HepG2 (cell line): ENCODE measurements around the gene GOLGA6L9.
"Not testable (repeated sequence)": the region's sequence is repeated elsewhere in the genome, so short reads cannot be mapped to it uniquely, and the experiment has no call there.

ENCODE experiments used
- CEBPB ChIP-seq: IDR thresholded peaks from 2 replicates; pipeline ENCODE4 v1.6.1; 2011; ENCODE audit warnings: low read depth, low read length, improper control_type of control experiment, borderline replicate concordance
- MYC ChIP-seq: sonication (generic); formaldehyde crosslinking; IDR thresholded peaks from 2 replicates; pipeline ENCODE4 v1.9.0; 2021; ENCODE audit warnings: missing genetic modification reagents, borderline replicate concordance
- PBX2 ChIP-seq: IDR thresholded peaks from 2 replicates; pipeline ENCODE4 v1.6.1; 2016; ENCODE audit warnings: control low read depth
- PHF8 ChIP-seq: sonication (generic); formaldehyde crosslinking; IDR thresholded peaks from 2 replicates; pipeline ENCODE4 v1.5.0; 2020; ENCODE audit warnings: missing genetic modification reagents
- ZNF232 ChIP-seq: sonication (generic); formaldehyde crosslinking; IDR thresholded peaks from 2 replicates; pipeline ENCODE4 v1.4.0; 2020; ENCODE audit warnings: missing genetic modification reagents, borderline replicate concordance
- TF ChIP-seq, protein P1 (sequence below): sonication (generic); formaldehyde crosslinking; IDR thresholded peaks from 2 replicates; pipeline ENCODE4 v1.4.0; 2020; ENCODE audit warnings: missing genetic modification reagents
- TF ChIP-seq, protein P2 (sequence below): sonication (generic); formaldehyde crosslinking; IDR thresholded peaks from 2 replicates; pipeline ENCODE4 v1.5.0; 2020; ENCODE audit warnings: mild to moderate bottlenecking, missing genetic modification reagents, moderate library complexity
- TF ChIP-seq, protein P3 (sequence below): sonication (generic); formaldehyde crosslinking; IDR thresholded peaks from 2 replicates; pipeline ENCODE4 v1.4.0; 2020; ENCODE audit warnings: missing genetic modification reagents

DNA sequence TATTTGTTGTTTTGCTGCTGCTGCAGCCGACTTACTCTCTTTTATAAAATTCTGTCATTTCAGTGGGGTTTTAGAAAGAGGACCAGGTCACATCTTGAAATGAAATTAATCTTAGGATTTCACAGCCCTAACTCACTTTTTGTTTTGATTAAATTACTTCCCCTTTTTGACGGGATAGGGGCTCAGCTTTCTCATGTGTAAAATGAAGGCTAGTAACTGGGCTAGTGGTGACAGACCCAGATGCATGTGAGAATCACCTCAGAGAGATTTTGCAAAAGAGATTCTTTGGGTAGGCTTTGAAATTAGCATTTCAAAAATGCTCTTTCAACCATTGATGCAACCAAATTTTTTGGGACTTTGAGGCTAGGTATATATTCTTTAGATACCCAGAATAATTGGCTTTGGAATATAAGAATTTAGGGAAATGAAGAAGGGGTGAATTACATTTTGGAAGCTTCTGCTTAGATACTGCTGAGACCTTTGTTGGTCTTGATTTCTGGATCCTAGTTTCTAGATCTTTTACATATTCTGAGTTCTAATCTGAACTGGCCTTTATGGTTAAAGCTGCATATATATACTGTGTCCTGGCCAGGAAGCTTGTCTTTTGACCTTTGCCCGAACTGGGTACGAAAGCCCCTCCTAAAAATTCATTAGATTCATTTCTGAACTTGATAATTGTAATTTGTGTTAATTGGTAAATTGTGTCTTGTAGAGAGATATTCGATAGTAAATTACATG is 30.1 kb upstream of the GOLGA6L9 start:
- TF ChIP-seq PHF8 (CRISPR knock-in tag); PBX2; ZNF232 (CRISPR knock-in tag); MYC (CRISPR knock-in tag); CEBPB: not testable (repeated sequence)
- TF ChIP-seq, protein P1, sequence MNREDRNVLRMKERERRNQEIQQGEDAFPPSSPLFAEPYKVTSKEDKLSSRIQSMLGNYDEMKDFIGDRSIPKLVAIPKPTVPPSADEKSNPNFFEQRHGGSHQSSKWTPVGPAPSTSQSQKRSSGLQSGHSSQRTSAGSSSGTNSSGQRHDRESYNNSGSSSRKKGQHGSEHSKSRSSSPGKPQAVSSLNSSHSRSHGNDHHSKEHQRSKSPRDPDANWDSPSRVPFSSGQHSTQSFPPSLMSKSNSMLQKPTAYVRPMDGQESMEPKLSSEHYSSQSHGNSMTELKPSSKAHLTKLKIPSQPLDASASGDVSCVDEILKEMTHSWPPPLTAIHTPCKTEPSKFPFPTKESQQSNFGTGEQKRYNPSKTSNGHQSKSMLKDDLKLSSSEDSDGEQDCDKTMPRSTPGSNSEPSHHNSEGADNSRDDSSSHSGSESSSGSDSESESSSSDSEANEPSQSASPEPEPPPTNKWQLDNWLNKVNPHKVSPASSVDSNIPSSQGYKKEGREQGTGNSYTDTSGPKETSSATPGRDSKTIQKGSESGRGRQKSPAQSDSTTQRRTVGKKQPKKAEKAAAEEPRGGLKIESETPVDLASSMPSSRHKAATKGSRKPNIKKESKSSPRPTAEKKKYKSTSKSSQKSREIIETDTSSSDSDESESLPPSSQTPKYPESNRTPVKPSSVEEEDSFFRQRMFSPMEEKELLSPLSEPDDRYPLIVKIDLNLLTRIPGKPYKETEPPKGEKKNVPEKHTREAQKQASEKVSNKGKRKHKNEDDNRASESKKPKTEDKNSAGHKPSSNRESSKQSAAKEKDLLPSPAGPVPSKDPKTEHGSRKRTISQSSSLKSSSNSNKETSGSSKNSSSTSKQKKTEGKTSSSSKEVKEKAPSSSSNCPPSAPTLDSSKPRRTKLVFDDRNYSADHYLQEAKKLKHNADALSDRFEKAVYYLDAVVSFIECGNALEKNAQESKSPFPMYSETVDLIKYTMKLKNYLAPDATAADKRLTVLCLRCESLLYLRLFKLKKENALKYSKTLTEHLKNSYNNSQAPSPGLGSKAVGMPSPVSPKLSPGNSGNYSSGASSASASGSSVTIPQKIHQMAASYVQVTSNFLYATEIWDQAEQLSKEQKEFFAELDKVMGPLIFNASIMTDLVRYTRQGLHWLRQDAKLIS (CRISPR knock-in tag), result not testable (repeated sequence)
- TF ChIP-seq, protein P2, sequence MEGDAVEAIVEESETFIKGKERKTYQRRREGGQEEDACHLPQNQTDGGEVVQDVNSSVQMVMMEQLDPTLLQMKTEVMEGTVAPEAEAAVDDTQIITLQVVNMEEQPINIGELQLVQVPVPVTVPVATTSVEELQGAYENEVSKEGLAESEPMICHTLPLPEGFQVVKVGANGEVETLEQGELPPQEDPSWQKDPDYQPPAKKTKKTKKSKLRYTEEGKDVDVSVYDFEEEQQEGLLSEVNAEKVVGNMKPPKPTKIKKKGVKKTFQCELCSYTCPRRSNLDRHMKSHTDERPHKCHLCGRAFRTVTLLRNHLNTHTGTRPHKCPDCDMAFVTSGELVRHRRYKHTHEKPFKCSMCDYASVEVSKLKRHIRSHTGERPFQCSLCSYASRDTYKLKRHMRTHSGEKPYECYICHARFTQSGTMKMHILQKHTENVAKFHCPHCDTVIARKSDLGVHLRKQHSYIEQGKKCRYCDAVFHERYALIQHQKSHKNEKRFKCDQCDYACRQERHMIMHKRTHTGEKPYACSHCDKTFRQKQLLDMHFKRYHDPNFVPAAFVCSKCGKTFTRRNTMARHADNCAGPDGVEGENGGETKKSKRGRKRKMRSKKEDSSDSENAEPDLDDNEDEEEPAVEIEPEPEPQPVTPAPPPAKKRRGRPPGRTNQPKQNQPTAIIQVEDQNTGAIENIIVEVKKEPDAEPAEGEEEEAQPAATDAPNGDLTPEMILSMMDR (CRISPR knock-in tag), result not testable (repeated sequence)
- TF ChIP-seq, protein P3, sequence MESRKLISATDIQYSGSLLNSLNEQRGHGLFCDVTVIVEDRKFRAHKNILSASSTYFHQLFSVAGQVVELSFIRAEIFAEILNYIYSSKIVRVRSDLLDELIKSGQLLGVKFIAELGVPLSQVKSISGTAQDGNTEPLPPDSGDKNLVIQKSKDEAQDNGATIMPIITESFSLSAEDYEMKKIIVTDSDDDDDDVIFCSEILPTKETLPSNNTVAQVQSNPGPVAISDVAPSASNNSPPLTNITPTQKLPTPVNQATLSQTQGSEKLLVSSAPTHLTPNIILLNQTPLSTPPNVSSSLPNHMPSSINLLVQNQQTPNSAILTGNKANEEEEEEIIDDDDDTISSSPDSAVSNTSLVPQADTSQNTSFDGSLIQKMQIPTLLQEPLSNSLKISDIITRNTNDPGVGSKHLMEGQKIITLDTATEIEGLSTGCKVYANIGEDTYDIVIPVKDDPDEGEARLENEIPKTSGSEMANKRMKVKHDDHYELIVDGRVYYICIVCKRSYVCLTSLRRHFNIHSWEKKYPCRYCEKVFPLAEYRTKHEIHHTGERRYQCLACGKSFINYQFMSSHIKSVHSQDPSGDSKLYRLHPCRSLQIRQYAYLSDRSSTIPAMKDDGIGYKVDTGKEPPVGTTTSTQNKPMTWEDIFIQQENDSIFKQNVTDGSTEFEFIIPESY (CRISPR knock-in tag), result not testable (repeated sequence)
